Measurements from ENCODE around the gene EML4.

The EML4 gene

GRCh38 chr2:42364658-42365057, 195.5 kb downstream of the EML4 start:
- no peaks in the 10 kb centered on the region for H3K9me3 ChIP-seq
- peaks cover 0 to 2% of the 10 kb centered on the region in 2 donors for H3K27me3 ChIP-seq
- H3K27ac ChIP-seq, result no peak overlapping the region
- TF ChIP-seq CTCF (IDR thresholded peaks at IDR 0.05), result no peak
- DNase-seq, result no peak
- H3K36me3 ChIP-seq, result no peaks in the 10 kb centered on the region
- no peak overlapping the region for H3K4me3 ChIP-seq
- peaks cover 0 to 13% (median 10%) of the 10 kb centered on the region in 4 donors for H3K4me1 ChIP-seq
- intact Hi-C loops (cut with DNase I; ENCODE audit: low total_unique reads), result loop anchor here (10.0 kb wide), 1 partner anchor 270 kb away; no protein-coding TSS in a partner anchor

GRCh38 chr2:42366411-42366810, 197.3 kb downstream of the EML4 start:
- DNase-seq, result no peak
- no peak overlapping the region for H3K4me3 ChIP-seq
- intact Hi-C loops (cut with DNase I; ENCODE audit: low total_unique reads), result loop anchor here (10.0 kb wide), 1 partner anchor 272 kb away; no protein-coding TSS in a partner anchor
- H3K9me3 ChIP-seq, result no peaks in the 10 kb centered on the region
- H3K27ac ChIP-seq, result no peak overlapping the region
- H3K27me3 ChIP-seq, result peaks cover 0 to 2% of the 10 kb centered on the region in 2 donors
- TF ChIP-seq CTCF (IDR thresholded peaks at IDR 0.05), result no peak
- H3K36me3 ChIP-seq, result no peaks in the 10 kb centered on the region
- peaks cover 0 to 5% (median 4%) of the 10 kb centered on the region in 4 donors for H3K4me1 ChIP-seq

- no peaks in the 10 kb centered on the region for H3K9me3 ChIP-seq
- H3K4me1 ChIP-seq, result no peaks in the 10 kb centered on the region
- TF ChIP-seq CTCF (IDR thresholded peaks at IDR 0.05), result no peak
- peaks cover 0 to 2% of the 10 kb centered on the region in 2 donors for H3K27me3 ChIP-seq
- no peaks in the 10 kb centered on the region for H3K36me3 ChIP-seq
- intact Hi-C loops (cut with DNase I; ENCODE audit: low total_unique reads), result loop anchor here (10.0 kb wide), 1 partner anchor 273 kb away; no protein-coding TSS in a partner anchor
- no peak overlapping the region for H3K4me3 ChIP-seq
- H3K27ac ChIP-seq, result no peak overlapping the region
- no peak for DNase-seq
These were observed 198.7 kb downstream of the EML4 start for GRCh38 chr2:42367835-42368234.

- H3K9me3 ChIP-seq, result no peaks in the 10 kb centered on the region
- no peaks in the 10 kb centered on the region for H3K4me1 ChIP-seq
- peaks cover 0 to 2% of the 10 kb centered on the region in 2 donors for H3K27me3 ChIP-seq
- H3K4me3 ChIP-seq, result no peak overlapping the region
- no peak overlapping the region for H3K27ac ChIP-seq
- H3K36me3 ChIP-seq, result no peaks in the 10 kb centered on the region
- intact Hi-C loops (cut with DNase I; ENCODE audit: low total_unique reads), result loop anchor here (10.0 kb wide), 1 partner anchor 274 kb away; no protein-coding TSS in a partner anchor
- TF ChIP-seq CTCF (IDR thresholded peaks at IDR 0.05), result no peak
- DNase-seq, result no peak
These were observed 199.8 kb downstream of the EML4 start for GRCh38 chr2:42368817-42369531.

- no peaks in the 10 kb centered on the region for H3K36me3 ChIP-seq
- no peaks in the 10 kb centered on the region for H3K4me1 ChIP-seq
- H3K27ac ChIP-seq, result no peak overlapping the region
- H3K9me3 ChIP-seq, result no peaks in the 10 kb centered on the region
- no peak for DNase-seq
- TF ChIP-seq CTCF (IDR thresholded peaks at IDR 0.05), result no peak
- no peak overlapping the region for H3K4me3 ChIP-seq
- H3K27me3 ChIP-seq, result peaks cover 0 to 2% of the 10 kb centered on the region in 2 donors
- intact Hi-C loops (cut with DNase I; ENCODE audit: low total_unique reads), result loop anchor here (10.0 kb wide), 1 partner anchor 275 kb away; no protein-coding TSS in a partner anchor
These were observed 200.5 kb downstream of the EML4 start for GRCh38 chr2:42369532-42370229.
